AG04449 (cell line): ENCODE results near the gene BZW2.
A peak's percentile ranks its signal among the peaks of the same experiment; 100 is the strongest.

Source experiments
- CTCF ChIA-PET: fragments of 350-600 bp; formaldehyde crosslinking; extraction: SDS; loops from one replicate; lab custom pipeline; 2021; ENCODE audit warnings: antibody characterized with exemption; lab: Yijun Ruan, JAX
- POLR2A ChIA-PET: fragments of 400-600, 350-600 bp; formaldehyde crosslinking; extraction: SDS; loops from one replicate; lab custom pipeline; 2020; ENCODE audit warnings: antibody characterized with exemption, inconsistent platforms; lab: Yijun Ruan, JAX
- DNase-seq: peaks from one replicate; pipeline ENCODE4 v3.0.0-alpha.2; 2010; ENCODE audit warnings: low read depth, low spot score
- H3K4me3 ChIP-seq: 2 replicates; pipeline ENCODE4 v1.5.1; 2011; ENCODE audit warnings: low read depth, mild to moderate bottlenecking, control low read depth, low read length
- TF ChIP-seq, protein P1 (sequence below): IDR thresholded peaks from one replicate; pipeline ENCODE4 v1.5.1; 2011; ENCODE audit warnings: mild to moderate bottlenecking, moderate library complexity, low read length, control low read depth, inconsistent platforms; ENCODE audit not compliant: insufficient read depth; ENCODE audit errors: missing control alignments

The BZW2 gene

DNA sequence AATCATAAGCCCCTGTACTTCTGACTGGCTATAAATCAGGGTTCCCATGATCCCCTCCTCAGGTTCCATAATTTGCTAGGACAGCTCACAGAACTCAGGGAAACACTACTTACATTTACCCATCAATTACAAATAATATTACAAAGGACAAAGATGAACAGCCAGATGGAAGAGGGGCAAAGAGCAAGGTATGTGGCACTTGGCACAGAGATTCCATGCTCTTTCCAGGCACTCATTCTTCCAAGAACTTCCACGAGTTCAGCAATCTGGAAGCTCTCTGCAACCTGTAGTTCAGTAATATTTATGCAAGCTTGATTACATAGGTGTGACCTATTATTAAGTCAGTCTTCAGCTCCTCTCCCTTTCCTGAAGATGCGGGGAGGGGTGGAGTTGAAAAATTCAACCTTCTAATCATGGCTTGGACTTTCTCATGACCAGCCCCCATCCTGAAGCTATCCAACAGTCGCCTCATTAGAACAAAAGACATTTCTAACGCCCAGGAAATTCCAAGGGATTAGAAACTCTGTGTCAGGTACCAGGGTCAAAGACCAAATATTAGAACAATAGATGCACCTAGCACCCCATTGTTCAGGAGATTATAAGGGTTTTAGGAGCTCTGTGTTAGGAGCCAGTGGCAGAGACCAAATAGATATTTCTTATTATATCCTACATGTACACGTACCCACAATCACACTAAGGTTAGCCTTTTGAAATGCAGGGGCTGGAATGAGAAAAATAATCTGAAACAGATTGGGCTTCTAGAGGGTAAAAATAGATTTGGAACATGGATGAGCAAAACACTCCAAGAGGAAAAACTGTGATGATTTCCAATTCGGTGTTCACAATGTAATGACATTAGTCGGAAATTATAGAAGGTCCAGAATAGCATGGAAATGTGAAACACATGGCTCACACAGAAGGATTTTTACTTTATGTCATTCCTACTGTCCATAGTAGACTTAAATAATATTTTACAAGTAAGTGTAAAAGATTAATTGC, 7.4 kb upstream of the BZW2 start:
- CTCF ChIA-PET, result no interaction called here
- TF ChIP-seq, protein P1, sequence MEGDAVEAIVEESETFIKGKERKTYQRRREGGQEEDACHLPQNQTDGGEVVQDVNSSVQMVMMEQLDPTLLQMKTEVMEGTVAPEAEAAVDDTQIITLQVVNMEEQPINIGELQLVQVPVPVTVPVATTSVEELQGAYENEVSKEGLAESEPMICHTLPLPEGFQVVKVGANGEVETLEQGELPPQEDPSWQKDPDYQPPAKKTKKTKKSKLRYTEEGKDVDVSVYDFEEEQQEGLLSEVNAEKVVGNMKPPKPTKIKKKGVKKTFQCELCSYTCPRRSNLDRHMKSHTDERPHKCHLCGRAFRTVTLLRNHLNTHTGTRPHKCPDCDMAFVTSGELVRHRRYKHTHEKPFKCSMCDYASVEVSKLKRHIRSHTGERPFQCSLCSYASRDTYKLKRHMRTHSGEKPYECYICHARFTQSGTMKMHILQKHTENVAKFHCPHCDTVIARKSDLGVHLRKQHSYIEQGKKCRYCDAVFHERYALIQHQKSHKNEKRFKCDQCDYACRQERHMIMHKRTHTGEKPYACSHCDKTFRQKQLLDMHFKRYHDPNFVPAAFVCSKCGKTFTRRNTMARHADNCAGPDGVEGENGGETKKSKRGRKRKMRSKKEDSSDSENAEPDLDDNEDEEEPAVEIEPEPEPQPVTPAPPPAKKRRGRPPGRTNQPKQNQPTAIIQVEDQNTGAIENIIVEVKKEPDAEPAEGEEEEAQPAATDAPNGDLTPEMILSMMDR, result no peak
- no peak for DNase-seq
- H3K4me3 ChIP-seq, result no peak overlapping the region
- POLR2A ChIA-PET, result no interaction called here

DNA sequence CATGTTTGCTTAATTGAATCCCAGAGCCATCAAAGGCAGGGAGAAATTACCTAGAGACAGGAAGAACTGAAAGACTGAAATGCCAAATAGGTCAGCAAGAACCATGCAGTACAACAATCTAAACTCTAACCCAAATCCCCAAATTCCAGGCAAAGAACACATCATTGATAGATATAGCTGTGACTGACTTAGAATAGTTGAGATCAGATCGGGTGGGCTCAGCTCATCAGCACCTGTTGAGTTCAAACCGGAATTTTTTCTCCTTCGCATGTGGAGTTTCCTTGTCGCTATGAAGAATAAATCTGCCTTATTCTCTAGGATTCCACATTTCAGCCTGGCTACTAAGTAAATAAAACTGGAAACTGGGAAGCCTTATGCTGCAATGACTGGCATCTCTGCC, 1.8 kb upstream of the BZW2 start:
- TF ChIP-seq, protein P1, result no peak
- H3K4me3 ChIP-seq, result peak overlapping the region; percentile 87
- ChIA-PET POLR2A (no interaction called here), CTCF (no interaction called here)
- no peak for DNase-seq

DNA sequence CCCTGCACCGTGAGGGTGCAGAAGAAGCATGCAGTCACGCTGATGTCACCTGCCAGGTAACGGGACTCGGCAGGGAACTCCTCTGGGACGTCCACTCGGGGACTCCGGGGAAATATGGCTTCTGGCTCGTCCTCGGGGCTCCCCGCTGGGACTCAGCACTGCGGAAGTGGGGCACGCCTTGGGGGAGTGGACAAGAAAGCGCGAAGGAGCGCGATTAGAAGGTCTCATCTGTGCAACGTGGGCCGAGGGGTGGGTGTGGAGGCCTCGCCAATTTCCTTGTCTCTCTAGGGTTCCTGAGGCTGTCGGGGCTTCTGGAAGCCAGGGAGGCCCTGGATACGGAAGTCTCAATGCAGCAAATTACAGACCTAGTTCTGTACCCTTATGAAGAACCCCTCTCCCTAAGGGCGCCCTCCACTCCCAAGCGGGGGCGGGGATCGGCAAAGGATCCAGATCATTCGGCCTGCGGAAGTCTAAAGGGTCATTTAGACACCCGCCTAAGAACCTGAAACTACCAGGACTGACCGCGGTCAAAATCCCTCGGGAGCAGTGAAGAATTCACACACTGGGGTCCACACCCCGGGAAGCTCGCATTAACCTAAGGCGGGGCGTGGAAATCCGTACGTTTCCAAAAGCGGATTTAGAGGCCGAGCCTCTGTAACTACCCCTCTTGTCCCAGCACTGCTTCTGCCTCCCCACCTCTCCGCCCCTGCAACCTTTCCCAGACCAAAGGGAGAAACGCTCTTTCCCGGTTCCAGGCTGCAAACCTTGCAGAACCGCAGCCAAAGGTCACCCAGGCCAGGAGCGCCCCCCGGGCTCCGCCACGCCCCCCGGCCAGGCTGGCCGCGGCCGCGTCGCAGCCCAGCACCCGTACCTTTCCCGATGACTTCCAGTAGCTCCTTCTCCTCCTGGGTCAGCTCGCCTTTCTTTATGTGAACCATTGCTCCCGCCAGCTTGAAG, 1.1 kb upstream of the BZW2 start:
- ChIA-PET POLR2A (interaction anchor here (1.0 to 2.0 kb wide), 3 partner anchors 8 to 51 kb away, joined by 4 to 10 read pairs (median 6); no protein-coding TSS in a partner anchor), CTCF (interaction anchor here (1.0 to 1.4 kb wide), 4 partner anchors 8 to 50 kb away, joined by 3 to 4 read pairs (median 4); no protein-coding TSS in a partner anchor)
- H3K4me3 ChIP-seq, result peak overlapping the region; percentile 87
- TF ChIP-seq, protein P1, result no peak
- no peak for DNase-seq

DNA sequence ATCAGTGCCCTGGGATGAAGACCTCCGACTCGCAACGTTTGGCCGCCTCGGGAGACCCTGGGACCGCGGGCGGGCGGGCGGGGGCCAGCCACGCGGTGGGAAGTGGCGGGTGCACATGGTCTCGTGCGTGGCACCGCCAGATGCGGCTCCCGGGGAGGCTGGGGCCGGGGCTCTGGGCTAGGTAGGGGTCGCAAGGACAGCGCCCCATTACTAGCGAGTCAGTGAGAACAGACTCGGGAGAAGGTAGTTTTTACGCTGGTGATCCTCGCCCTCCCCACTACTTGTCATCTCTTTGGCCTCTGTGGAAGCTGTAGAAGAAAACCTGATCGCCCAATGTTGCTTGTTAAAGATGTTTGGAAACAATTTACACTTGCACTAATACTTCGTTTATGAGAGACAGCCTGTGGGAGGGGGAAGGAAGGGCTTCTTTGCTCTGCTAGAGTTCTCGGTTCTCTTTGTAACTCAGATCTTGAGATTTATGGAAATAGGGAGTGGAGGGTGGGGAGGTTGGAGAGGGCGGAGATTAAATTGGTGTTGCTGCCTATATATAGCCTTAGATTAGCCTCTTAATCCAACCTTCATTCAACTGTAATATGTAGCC, 591 bp downstream of the BZW2 start:
- ChIA-PET POLR2A (interaction anchor here (0.6 to 2.0 kb wide), 8 partner anchors 8 to 93 kb away, joined by 3 to 10 read pairs (median 4); no protein-coding TSS in a partner anchor), CTCF (interaction anchor here (0.7 to 1.4 kb wide), 5 partner anchors 9 to 271 kb away, joined by 3 to 4 read pairs (median 3); no protein-coding TSS in a partner anchor)
- no peak for DNase-seq
- H3K4me3 ChIP-seq, result peak overlapping the region; percentile 97
- TF ChIP-seq, protein P1, result no peak

DNA sequence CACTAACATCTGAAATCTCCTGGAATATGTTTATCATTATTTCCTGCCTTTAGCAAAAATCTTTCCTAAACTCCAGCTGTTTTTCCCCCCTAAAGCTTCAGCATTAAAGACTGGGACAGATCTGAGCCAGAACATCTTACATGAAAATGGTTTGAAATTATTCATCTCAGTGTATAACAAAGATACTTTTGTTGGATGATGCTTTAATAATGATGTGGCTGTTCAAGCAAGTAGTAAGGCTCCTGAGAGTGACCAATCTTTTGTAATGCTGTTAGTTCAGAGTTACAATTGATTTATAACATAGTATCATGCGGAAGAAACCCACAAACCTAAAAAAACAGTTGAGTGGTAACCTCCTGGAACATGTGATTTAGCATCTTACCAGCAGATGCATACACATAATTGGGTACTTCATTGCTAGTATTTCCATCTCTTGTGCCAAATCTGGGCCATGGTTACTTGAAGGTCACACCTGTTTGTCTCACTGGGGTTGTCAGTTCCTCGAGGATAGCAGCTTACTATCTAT, 1.5 kb downstream of the BZW2 start:
- TF ChIP-seq, protein P1, result no peak
- no peak for DNase-seq
- ChIA-PET POLR2A (interaction anchor here (0.8 kb wide), 1 partner anchor 15 kb away, joined by 4 read pairs; no protein-coding TSS in a partner anchor), CTCF (interaction anchor here (1.0 to 1.4 kb wide), 2 partner anchors 9 to 270 kb away, joined by 3 to 4 read pairs; no protein-coding TSS in a partner anchor)
- peak overlapping the region; percentile 97 for H3K4me3 ChIP-seq
